SW 1271 (cell line): ENCODE data around the gene SLAMF8.

Experiments
- DNase-seq, 2 experiments: peaks; one replicate each; lab custom pipeline; 2025; lab: John Stamatoyannopoulos, UW

The SLAMF8 gene

DNA sequence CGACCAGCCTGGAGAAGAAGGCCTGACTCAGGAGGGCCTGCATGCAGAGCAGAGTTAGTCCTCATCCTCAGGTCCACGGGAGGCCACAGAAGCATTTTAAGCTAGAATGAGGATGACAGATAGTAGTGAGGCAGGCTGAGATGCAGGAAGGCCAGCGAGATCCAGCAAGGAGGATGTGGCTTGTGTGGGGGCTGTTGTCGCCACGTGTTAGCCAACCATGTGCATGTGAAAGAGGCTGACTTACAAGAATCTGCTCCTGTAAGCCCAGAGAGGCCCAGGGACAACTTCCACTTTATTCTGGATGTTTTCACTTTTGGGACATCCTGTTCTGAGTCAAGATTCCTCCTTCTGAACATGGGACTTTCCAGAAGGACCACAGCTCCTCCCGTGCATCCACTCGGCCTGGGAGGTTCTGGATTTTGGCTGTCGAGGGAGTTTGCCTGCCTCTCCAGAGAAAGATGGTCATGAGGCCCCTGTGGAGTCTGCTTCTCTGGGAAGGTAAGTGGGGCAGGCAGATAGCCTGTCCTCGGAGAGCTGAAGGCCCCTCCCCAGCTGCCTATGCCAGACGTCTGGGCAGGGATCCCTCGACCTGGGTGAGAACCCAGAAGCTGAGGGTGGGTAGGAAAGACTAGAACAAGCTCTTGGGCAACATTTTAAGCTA lies at the start of gene SLAMF8:
SLAMF8 (plus strand) TSS at position 433 of the 661 bp plus-strand sequence; CDS start at position 459, 26 bp downstream.
- no peak for DNase-seq

DNA sequence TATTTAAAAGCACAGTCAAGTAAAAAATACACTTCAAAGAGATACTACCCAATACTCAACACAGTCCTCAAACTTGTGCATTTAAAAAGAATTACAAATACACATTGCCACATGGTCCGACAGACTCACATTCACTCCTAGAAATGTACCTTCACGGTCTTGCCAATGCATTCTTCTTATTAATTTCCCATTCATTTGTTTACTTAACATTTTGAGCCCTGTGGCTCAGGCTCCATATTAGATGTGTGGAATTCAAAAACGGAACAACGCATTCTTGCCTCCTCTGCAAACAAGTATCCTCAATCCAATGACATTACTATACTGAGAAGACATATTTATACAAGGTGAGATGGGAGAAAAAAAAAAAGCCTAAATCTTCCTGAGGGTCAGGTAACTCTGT lies 48.4 kb upstream of the SLAMF8 start:
- no peak for DNase-seq

DNA sequence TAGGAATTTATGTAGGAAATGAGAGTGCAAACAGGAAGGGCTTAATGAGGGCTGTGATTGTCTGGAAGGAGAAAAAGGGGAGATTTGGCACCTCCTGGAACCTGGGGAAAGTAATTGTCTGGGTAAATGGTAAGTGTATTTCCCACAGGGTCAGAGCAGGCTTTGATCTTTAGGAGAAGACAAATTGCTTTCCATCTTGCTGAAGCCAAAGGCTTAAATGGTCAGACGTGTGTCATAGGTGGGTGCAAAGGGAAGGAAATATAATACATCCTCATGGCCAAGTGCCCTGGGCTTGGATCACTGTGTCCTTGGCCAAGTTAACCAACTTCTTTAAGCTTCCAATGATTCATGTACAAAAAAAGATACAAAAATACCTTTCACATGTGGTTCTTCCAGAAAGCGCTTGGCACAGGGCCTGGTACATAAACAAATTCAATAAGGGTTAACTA lies 47.2 kb upstream of the SLAMF8 start:
- DNase-seq = no peak

DNA sequence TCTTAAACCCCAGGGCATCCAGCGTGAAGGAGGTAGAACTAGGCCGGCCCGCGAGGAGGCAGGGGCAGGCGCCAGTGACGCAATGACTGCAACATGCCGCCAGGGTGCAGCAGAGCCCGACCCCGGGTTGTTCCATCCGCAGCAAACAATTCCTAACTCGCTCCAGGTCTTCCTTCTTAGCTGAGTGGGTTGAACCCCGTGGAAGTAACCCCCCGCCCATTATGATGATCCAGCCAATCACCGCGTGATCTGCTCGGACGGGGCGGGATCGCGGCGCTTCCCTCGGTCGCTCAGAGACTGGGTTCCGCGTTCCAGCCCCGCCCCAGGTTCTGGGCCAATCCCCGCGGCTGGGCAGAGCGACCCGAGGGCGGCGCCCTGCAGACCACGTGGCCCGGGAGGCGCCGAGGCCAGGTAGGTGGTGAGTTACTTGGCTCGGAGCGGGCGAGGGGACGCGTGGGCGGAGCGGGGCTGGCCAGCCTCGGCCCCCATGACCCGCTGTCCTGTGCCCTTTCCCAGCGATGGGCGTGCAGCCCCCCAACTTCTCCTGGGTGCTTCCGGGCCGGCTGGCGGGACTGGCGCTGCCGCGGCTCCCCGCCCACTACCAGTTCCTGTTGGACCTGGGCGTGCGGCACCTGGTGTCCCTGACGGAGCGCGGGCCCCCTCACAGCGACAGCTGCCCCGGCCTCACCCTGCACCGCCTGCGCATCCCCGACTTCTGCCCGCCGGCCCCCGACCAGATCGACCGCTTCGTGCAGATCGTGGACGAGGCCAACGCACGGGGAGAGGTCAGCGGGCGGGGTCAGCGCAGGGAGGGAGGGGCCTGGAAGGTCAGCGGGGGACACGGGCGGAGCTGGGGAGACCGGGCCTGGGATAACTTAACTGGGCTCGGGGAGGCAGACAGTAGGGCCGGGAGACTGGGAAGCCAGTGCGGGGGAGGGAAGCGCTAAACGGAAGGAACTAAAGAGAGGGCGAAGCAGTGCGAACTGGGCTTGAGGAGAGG lies 45.8 kb upstream of the SLAMF8 start, which contains the start of gene DUSP23:
DUSP23 (plus strand) TSS at position 380 of the 1,000 bp plus-strand sequence; CDS start at position 519, 139 bp downstream.
- peak; percentile 44 to 88 for DNase-seq

DNA sequence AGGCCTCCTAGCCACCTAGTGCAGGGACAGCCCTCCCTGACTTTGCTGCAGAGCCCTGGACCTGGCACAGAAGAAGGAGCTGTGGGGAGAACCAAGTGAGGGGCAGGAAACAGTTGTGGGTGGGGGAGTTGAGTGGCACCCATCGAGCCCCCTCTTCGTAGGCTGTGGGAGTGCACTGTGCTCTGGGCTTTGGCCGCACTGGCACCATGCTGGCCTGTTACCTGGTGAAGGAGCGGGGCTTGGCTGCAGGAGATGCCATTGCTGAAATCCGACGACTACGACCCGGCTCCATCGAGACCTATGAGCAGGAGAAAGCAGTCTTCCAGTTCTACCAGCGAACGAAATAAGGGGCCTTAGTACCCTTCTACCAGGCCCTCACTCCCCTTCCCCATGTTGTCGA lies 44.7 kb upstream of the SLAMF8 start:
- no peak for DNase-seq

DNA sequence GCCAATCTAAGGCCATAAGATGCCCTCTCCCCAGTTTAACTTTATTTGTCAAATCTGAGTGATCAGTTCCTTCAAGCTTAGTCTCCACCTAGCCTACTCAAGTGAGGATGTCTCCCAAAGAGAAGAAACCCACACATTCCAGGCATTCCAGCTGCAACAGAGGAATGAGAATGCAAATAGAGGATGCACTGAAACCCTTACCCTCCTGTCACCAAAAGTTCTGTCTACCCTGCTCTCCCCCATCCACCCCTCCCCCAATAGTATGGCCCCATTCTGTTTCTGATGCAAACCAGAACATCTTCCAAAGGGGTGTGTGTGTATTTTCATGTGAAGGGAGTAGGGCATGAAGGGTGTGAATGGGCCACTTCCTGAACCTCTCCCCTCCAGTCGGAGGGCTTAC lies 42.9 kb upstream of the SLAMF8 start:
- DNase-seq = no peak

DNA sequence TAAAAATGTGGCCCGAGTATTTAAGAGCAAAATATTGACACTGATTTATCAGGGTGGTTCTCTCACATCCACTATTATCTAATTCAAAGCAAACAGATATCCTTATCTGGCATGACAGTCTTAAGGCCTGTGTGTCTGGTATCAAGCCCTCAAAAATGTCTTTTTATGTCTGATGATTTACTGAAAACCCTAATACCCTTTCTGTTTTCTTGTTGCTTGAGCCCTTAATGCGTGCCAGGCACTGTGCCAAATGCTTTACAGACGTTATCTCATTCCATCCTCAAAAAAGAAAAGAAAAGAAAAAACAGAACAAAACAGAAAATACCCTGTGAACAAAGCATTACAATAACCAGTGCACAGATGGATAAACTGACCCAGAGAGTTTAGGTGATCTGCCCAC lies 40.2 kb upstream of the SLAMF8 start:
- DNase-seq = no peak

DNA sequence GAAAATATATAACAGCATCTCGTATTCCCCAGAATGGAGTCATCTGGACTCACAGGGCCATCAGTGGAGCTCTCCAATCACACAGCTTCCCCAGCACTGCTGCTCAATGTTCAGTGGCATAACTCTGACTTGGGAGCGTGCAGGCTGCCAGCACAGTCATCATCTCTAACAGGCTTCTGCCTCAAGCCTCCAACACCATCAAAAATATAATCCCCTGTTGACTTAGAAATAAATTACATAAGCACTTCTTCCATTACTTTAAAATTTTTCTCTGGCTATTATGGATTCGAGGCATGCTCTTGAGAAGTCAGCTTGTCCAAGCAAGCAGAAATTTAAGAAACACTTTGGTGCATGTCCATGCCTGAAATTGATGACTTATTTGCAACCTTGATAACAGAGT lies 39.7 kb upstream of the SLAMF8 start:
- DNase-seq = no peak

DNA sequence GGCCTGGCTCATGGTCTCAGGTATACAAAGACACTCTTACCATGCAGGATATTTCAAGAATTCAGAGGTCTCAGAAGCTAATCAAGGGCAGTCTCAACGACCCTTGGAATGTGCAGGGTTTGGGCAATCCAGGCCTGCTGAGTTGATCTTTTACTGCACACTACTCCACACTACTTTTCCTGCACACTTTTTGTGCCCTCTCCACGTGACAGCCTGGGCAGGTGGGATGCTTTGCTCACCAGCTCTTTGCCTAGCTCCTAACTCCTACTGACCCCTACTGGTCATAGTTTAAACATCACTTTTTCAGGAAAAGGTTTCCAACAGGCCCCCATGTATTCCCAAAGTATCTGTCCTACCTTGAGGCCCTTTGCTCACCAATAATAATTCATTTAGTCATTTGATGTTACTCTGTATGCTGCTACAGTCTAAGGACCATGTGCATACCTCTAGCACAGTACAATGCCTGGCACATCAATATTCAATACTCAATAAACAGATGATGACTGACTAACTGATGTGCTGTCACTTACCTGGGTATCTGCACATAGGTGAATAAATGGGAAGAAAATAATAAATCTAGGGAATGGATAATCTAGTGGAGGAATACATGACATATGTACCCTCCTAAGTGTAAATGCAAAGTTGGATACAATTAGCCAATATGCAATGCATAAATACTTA lies 36.3 kb upstream of the SLAMF8 start:
- DNase-seq = peak in 1 of 2 experiments; percentile 3

DNA sequence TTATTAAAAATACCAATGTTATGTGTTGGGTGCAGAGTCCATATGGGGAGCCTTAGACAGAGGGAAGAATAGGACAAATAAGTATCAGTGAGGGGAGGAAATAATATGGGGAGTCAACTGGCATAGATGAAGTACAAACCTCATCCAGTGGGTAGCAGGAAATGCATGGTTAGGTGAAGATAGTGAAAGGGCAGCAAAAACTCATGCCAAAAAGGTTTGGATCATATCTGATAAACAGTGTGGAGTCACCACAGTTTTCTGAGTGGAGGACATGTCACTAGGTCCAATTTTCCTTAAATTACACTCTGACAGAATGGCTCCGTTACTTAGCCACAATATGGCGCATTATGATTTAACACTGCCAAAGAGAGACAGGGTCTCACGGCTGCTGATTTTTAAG lies 35.6 kb upstream of the SLAMF8 start:
- no peak for DNase-seq

DNA sequence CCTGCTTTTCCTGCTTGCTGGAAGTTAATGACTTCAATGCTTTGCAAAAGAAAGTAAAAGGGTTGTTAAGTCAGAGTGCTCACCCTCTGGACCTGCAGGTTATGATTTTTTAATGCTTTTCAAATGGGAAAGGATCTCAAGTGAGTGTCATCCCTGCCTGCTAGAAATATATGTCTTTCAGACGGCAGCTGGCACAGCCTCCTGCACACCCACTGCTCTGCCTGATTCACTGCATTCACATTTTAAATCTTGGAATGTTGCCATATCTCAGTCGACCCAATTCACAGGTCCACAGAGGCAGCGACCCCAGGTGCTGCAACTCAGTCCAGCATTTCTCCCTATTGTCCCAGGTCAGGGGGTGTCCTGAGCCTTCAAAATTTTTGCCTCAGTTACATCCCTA lies 35.2 kb upstream of the SLAMF8 start:
- no peak for DNase-seq

DNA sequence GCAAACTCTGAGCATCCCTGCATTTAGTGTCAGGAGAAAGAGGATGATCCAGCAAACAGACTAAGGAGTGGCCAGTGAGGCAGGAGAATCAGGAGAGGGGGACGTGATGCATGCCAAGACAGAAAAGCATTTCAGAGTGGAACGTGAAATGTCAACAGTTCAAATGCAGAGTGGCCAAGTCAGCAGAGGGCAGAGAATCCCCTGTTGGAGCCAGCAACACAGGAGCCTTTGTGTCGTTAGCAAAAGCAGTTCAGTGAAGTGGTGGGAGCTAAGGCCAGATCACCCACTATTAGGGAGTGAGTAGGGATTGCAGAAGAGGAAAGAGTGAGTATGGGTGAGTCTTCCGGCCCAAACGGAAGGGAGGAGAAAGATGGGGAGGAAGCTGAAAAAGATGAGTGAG lies 31.1 kb upstream of the SLAMF8 start:
- DNase-seq = no peak

DNA sequence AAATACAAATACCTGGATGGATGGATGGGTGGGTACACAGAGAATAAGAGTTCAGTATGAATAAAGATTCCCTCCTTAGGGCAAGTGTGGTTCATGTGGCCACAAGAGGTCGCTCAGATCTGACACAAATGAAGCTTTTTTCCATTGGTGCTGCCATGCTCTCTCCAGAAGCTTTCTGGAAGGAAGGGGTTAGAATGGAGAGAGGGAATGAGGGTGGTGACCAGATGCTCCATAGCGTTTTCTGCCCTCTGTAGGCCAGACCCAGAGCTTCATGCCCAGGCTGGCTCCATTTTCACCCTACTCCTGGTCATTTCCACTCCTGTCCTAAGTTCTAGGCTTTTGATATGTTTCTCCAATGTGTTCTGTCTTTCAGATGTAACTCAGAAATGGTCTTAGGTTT lies 27.8 kb upstream of the SLAMF8 start:
- DNase-seq = peak; percentile 54 to 81

DNA sequence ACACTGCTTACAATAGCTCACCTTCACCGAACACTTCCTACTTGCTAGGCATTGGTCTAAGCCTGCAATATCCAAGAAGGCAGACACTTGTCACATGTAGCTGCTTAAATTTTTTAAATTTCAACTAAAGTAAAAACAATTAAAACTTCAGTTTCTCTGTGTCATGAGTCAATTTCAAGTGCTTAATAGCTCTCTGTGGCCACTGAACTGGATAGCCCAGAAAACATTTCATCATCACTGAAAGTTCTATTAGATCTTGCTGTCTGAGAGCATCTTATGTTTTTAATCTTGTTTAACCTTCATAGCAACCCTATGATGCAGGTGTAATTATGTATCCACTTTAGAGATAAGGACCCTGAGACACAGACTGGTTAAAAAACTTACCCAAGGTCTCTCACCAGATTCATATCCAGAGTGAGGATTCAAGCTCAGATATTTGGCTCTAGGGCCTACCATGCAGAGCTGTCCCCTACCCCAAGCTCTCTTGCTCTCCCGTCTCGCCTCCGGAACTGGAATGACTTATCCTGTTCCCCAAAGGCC lies 27.2 kb upstream of the SLAMF8 start:
- no peak for DNase-seq

DNA sequence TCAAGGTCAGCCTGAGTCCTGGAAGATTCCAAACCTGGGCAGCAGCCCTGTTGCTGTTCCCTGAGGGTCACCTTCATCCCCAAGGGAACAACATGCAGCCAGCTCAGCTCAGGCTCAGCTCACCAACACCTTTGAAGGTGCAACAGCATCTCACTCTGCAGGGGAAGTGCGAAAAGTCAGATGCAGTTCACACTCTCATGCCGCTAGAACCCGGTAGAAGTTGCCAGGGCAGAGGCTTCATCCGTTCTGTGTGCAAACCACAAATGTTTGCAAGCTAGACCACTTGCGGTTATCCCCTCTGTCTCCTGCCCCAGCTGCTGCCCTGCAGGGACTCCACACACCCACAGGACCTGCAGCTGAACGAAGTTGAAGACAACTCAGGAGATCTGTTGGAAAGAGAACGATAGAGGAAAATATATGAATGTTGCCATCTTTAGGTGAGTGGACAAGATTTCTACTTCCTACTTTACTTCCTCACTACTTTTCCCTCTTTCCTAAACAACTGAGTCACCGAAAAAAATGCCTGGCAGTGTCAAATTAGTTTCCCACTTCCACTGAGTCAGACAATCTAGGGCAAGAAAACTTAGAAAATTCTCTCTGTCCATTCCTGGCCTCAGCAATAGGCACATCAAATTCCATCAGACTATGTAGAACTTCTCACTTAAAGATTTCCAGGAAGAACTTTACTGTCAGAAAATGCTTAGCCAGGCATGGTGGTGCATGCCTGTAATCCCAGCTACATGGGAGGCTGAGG lies 26.3 kb upstream of the SLAMF8 start:
- no peak for DNase-seq

DNA sequence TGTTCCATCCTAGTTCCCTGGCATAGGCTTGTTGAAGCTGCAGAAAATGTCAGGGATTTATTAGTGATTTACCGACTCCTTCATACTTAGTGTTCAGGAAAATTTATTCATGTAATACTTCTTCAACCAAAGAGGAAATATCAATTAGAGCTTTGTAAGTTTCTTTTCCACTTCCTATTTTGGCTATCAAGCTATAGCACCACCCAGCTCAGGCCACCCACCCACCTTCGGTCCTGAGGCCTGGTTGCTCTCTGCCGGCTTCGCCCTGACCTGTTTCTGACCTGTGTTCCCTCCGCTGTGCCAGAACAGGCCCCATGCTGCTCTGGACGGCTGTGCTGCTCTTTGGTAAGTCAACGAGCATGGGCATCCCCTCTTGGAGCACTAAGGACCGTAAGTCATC lies 24.6 kb upstream of the SLAMF8 start, which contains the start of gene FCRL6:
FCRL6 (plus strand) TSS at position 250 of the 400 bp plus-strand sequence; CDS start at position 315, 65 bp downstream.
- DNase-seq = no peak

DNA sequence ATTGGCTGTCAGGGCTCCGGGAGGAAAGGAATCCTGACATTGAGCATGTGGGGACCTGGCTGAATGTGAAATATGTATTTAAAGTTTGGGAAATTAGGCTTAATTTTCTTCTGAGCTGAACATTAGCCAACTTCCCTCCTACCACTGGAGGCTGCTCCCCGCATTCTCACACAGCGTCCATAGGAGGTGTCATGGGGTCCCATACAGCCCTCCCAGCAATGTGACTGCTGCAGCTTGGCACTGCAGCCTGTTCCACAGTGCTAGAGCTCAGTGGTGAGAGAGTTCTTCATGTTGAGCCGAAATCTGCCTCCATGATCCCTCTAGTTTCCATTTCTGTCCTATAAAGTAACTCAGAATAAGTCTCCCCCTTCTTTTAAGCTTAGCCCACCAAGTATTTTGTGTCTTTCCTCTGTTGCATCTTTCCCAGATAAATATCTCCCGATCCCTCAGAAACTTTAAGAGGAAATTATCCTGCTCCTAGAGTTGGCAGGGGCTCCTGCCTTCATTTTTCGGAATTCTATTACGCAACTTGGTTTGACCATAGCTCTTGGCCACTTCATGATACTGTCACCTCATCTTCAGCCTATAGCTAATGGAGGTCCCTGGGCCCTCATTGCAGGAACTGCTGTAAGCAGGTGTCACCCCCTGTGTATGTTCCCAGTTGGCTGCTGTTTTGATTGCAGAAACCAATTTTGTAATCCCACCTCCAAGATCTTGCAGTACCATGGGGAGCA lies 22.6 kb upstream of the SLAMF8 start:
- no peak for DNase-seq

DNA sequence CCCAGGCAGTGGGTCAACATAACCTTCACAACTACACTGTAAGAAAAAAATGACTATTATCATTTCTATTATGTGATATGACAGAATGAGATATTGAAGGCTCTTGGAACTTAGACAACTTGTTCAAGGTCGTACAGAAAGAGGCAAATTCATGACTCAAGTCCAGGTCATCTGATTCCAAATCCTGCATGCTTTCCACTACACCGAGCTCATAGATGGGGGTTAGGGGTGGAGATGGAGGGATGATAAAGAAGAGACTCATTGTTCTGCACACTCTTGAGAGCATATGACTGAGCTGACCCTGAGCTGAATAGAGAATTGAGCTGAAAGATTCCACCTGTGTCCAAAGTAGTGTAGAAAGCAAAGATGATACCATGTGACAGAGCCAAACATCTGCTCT lies 21.7 kb upstream of the SLAMF8 start:
- DNase-seq = no peak

DNA sequence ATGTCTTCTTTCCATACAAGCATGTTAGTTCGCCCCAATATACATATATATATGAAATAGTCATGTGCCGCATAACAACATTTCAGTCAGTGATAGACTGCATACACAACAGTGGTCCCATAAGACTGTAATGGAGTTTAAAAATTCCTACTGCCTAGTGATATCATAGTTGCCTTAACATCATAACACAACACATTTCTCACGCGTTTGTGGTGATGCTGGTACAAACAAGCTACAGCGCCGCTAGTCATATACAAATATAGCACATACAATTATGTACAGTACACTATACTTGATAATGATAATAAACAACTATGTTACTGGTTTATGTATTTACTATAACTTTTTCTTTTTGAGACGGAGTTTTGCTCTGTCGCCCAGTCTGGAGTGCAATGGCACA lies 10.7 kb upstream of the SLAMF8 start:
- DNase-seq = no peak

DNA sequence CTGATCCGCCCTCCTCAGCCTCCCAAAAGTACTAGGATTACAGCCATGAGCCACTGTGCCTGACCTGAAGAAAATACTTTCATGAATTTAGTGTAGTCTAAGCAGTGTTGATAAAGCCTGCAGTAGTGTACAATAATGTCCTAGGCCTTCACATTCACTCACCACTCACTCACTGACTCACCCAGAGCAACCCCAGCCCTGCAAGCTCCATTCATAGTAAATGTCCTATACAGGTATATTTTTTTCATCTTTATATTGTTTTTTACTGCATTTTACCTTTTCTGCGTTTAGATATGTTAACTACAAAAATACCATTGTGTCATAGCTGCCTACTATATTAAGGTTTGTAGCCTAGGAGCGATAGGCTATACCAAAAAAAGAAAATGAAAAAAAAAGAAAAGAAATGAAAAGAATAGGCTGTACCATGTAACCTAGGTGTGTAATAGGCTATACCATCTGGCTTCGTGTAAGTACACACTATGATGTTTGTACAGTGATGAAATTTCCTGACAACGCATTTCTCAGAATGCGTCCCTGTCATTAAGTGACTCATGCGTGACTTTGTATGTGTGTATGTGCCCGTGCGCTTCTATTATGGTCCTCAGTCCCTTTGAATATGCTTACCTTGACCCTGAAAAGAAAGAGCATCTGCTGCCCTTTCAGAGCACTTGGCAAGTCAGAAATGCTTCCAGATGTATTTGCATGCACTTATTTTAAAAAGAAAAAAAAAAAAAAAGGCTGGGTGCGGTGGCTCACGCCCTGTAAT lies 9.2 kb upstream of the SLAMF8 start:
- no peak for DNase-seq
